T-helper 17 cell (primary cell): ENCODE results near the gene PIERCE2. TPM values are rescaled to one million over a fixed set of nuclear protein-coding genes. Genes with fewer than 3 reads are reported as not detected.
"Not testable (repeated sequence)": the region's sequence is repeated elsewhere in the genome, so short reads cannot be mapped to it uniquely, and the experiment has no call there.

Experiments
- ATAC-seq: fragments of 150-1000 bp; cut with Tn5 transposase; 2 replicates; pipeline ENCODE4 v1.10.0; 2021; ENCODE audit warnings: mild to moderate bottlenecking, moderate library complexity
- DNase-seq, 3 donors: peaks; one replicate each; pipeline versions ENCODE4 v3.0.0 to v3.0.0-alpha.2; 2020 to 2021
- H3K9me3 ChIP-seq: one replicate; pipeline ENCODE4 v1.7.0; 2013; ENCODE audit warnings: low read length, mild to moderate bottlenecking; ENCODE audit not compliant: control insufficient read depth, poor library complexity, severe bottlenecking
- H3K27ac Mint-ChIP-seq: one replicate; pipeline ENCODE4 v1.8.0; 2022; ENCODE audit warnings: mild to moderate bottlenecking, moderate library complexity, mixed read lengths
- H3K27me3 Mint-ChIP-seq: one replicate; pipeline ENCODE4 v1.8.0; 2022; ENCODE audit warnings: mixed read lengths
- H3K36me3 Mint-ChIP-seq: one replicate; pipeline ENCODE4 v1.8.0; 2022; ENCODE audit warnings: low read depth, mixed read lengths
- H3K4me1 Mint-ChIP-seq: one replicate; pipeline ENCODE4 v1.8.0; 2022; ENCODE audit warnings: mild to moderate bottlenecking, mixed read lengths
- H3K4me3 Mint-ChIP-seq: one replicate; pipeline ENCODE4 v1.8.0; 2022; ENCODE audit warnings: mild to moderate bottlenecking, moderate library complexity, mixed read lengths
- total RNA-seq, 4 donors: library from RNA in 2 of 4; stranded (reverse) in 2 of 4; gene quantifications; one replicate each; pipeline ENCODE4 v1.2.3 and lab custom pipeline; 2022 to 2026

Gene PIERCE2
- total RNA-seq, 2 donors from 2014 or later = 0.97 TPM; not detected in 1

- DNase-seq, ATAC-seq, H3K36me3 Mint-ChIP-seq, H3K9me3 ChIP-seq, H3K4me3 Mint-ChIP-seq, H3K4me1 Mint-ChIP-seq, H3K27ac Mint-ChIP-seq: not testable (repeated sequence)
- H3K27me3 Mint-ChIP-seq = peaks cover 17% of the 10 kb centered on the region
Observed at GRCh38 chr15:55447030-55447394, 38.7 kb downstream of the PIERCE2 start.

DNA sequence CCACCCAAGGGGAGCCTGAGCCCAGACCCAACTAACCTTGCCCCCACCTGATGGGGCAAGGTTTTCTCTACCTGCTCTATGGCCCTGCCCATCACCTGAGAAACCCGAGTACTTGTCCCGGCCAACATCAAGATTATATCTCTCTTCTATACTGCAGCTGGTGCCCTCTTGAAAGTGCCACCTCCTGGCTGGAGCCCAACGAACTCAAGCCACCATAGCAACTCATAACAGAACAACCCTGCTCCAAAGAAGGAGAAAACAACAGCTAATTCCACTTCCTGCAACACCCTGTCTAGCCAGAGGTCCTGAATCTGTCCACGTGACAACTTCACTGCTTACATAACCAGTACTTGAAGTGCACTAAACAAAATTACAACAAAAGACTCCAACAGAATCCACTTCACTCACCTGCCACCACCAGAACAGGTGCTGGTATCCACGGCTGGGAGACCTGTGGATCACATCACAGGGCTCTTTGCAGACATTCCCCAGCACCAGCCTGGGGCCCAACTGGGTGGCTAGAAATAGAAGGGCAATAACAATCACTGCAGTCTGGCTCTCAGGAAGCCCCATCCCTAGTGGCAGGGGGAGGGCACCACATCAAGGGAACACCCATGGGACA, 49.2 kb downstream of the PIERCE2 start:
- peaks cover 7% of the 10 kb centered on the region for H3K27me3 Mint-ChIP-seq
- DNase-seq (no peak), ATAC-seq (no peak)
- H3K4me3 Mint-ChIP-seq = no peak overlapping the region
- H3K36me3 Mint-ChIP-seq = no peaks in the 10 kb centered on the region
- no peaks in the 10 kb centered on the region for H3K9me3 ChIP-seq
- H3K27ac Mint-ChIP-seq = no peak overlapping the region
- no peaks in the 10 kb centered on the region for H3K4me1 Mint-ChIP-seq

DNA sequence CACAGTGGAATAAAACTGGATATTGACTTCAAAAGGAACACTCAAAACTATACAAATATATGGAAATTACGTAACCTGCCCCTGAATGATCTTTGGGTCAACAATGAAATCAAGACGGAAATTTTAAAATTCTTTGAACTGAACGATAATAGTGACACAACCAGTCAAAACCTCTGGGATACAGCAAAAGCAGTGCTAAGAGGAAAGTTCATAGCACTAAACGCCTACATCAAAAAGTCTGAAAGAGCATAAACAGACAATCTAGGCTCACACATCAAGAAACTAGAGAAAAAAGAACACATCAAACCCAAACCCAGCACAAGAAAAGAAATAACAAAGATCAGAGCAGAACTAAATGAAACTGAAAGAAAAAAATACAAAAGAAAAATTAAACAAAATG, 53.2 kb downstream of the PIERCE2 start:
- Mint-ChIP-seq H3K4me3 (no peak overlapping the region), H3K27me3 (no peaks in the 10 kb centered on the region), H3K27ac (no peak overlapping the region), H3K36me3 (no peaks in the 10 kb centered on the region), H3K4me1 (no peaks in the 10 kb centered on the region)
- ATAC-seq (no peak), DNase-seq (no peak)
- no peaks in the 10 kb centered on the region for H3K9me3 ChIP-seq

DNA sequence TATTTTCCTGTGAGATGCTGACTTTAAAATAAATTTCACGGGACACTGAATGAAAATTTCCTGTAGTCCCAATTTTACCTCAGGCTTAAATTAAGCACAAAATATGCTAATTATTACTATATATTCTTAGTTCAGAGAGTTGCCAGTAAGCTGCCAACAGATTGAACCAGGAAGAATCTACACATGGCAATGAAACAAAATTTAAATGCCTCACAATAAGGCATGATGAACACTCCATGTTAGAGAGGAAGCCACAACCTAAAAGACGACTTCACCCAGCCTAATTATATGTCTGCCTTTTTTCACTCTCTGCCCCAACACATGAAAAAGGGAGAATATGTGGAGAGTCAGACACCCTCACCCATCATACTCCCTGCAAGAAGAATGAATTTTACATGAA, 60.0 kb downstream of the PIERCE2 start:
- no peaks in the 10 kb centered on the region for H3K4me1 Mint-ChIP-seq
- H3K4me3 Mint-ChIP-seq = no peak overlapping the region
- no peaks in the 10 kb centered on the region for H3K36me3 Mint-ChIP-seq
- no peak overlapping the region for H3K27ac Mint-ChIP-seq
- no peaks in the 10 kb centered on the region for H3K9me3 ChIP-seq
- no peaks in the 10 kb centered on the region for H3K27me3 Mint-ChIP-seq
- ATAC-seq (no peak), DNase-seq (no peak)

Other genes starting within 250 kb of the PIERCE2 start
- 100 to 1,000 TPM; 120 TPM for gene RSL24D1, start 211.6 kb upstream of the PIERCE2 start, total RNA-seq
- gene RAB27A, start 118.7 kb upstream of the PIERCE2 start, total RNA-seq = 10 to 100 TPM; 27.1 to 31.4 TPM
- gene PIGBOS1, start 89.4 kb upstream of the PIERCE2 start, total RNA-seq = 1 to 10 TPM; 6.1 to 9.0 TPM
- gene PIGB, start 89.3 kb upstream of the PIERCE2 start, total RNA-seq = 10 to 100 TPM; 23.2 to 24.5 TPM
- 10 to 100 TPM; 25.6 to 28.2 TPM for gene CCPG1, start 136 bp upstream of the PIERCE2 start, total RNA-seq
- under 1 TPM; 0.29 to 0.65 TPM for gene DNAAF4, start 99.7 kb downstream of the PIERCE2 start, total RNA-seq
- not detected for gene PYGO1, start 179.8 kb downstream of the PIERCE2 start, total RNA-seq